GM12875 (cell line): ENCODE measurements around the gene TMPRSS13.

Experiments
- H3K4me3 ChIP-seq: one replicate; pipeline ENCODE4 v1.5.1; 2011; ENCODE audit warnings: low read depth, low read length, control low read depth
- TF ChIP-seq, protein P1 (sequence below): IDR thresholded peaks from 2 replicates; pipeline ENCODE4 v1.5.1; 2011; ENCODE audit warnings: low read depth, mild to moderate bottlenecking, control low read depth, inconsistent platforms, low read length, moderate library complexity, borderline replicate concordance; ENCODE audit not compliant: insufficient read depth

TMPRSS13 gene

DNA sequence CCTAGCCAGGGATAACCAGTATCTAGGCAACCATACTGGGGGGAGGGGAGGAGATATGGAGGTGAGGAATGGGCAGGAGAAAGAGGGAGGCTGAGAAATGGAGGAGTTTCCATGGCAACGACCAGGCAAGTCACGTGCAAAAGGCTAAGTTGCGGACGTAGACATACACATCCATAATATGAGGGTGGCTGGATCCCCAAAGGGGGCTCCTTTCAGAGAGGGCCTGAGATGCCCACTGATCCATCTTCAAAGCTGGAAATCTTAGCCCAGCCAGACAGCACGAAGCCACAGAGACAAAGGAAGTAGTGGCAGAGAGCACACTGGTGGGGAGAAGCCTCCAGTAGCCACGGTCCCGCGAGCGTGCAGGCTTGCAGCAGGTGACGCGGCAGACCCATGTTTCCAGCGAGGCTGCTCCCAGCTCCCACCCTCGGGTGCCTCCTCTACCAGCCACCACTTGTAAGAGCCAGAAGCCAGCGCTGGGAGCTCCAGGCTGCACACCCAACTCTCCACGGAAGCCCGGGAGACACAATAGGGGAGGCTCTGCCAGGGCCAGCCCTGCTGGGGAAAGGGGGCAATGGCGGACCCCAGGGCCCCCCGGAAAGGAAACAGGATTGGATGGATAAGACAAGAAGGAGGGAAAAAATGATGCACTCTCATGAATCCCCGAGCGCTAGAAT lies 53.7 kb downstream of the TMPRSS13 start:
- TF ChIP-seq, protein P1, sequence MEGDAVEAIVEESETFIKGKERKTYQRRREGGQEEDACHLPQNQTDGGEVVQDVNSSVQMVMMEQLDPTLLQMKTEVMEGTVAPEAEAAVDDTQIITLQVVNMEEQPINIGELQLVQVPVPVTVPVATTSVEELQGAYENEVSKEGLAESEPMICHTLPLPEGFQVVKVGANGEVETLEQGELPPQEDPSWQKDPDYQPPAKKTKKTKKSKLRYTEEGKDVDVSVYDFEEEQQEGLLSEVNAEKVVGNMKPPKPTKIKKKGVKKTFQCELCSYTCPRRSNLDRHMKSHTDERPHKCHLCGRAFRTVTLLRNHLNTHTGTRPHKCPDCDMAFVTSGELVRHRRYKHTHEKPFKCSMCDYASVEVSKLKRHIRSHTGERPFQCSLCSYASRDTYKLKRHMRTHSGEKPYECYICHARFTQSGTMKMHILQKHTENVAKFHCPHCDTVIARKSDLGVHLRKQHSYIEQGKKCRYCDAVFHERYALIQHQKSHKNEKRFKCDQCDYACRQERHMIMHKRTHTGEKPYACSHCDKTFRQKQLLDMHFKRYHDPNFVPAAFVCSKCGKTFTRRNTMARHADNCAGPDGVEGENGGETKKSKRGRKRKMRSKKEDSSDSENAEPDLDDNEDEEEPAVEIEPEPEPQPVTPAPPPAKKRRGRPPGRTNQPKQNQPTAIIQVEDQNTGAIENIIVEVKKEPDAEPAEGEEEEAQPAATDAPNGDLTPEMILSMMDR: no peak
- no peak overlapping the region for H3K4me3 ChIP-seq

- TF ChIP-seq, protein P1: no peak
- H3K4me3 ChIP-seq: no peak overlapping the region
Measured at GRCh38 chr11:117874910-117875381, 54.3 kb downstream of the TMPRSS13 start.

DNA sequence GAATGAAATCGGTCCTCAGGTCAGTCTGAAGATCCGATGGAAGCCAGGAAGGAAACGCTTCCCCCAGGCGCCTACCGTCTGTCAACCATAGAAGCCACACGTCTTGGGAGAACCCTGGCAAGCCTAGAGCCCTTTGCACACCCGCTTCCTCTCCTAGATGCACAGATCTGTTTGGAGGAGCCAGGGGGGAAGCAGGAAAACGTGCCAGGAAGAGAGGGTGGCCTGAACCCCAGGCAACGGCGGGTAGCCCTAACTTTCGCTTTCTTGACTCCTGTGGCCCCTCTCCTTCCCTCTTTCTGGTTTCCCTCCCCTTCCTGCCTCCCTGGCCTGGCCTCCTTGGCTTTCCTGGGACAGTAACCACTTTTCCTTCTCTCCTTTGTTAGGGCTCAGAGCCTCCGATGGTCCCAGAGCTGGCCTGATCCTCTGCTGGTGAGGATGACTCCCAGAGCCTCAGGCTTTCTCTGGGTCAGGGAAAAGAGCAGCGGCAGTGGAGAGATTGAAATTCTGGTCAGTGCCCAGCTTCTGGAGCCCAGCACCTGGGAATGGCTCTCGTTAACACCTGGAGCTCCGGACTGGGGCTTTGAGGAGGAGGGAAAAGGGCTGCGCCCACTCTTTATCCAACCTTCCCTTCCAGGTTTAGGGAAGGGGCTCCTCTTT lies 54.8 kb downstream of the TMPRSS13 start:
- TF ChIP-seq, protein P1: no peak
- H3K4me3 ChIP-seq: no peak overlapping the region

DNA sequence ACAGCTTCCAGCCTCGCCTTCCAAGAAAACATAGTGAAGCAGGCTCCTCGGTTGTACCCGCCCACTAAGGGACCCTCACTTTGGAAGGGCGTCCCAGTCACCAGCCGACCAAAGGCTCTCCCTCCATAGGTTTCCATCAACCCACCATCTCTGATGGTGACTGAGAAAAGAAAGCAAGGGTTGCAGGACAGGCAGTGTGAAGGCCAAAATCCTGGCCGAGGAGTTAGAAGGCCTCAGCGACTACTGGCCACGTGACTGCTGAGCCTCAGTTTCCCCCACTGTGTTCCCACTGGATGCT lies 55.4 kb downstream of the TMPRSS13 start:
- TF ChIP-seq, protein P1: no peak
- H3K4me3 ChIP-seq: no peak overlapping the region

DNA sequence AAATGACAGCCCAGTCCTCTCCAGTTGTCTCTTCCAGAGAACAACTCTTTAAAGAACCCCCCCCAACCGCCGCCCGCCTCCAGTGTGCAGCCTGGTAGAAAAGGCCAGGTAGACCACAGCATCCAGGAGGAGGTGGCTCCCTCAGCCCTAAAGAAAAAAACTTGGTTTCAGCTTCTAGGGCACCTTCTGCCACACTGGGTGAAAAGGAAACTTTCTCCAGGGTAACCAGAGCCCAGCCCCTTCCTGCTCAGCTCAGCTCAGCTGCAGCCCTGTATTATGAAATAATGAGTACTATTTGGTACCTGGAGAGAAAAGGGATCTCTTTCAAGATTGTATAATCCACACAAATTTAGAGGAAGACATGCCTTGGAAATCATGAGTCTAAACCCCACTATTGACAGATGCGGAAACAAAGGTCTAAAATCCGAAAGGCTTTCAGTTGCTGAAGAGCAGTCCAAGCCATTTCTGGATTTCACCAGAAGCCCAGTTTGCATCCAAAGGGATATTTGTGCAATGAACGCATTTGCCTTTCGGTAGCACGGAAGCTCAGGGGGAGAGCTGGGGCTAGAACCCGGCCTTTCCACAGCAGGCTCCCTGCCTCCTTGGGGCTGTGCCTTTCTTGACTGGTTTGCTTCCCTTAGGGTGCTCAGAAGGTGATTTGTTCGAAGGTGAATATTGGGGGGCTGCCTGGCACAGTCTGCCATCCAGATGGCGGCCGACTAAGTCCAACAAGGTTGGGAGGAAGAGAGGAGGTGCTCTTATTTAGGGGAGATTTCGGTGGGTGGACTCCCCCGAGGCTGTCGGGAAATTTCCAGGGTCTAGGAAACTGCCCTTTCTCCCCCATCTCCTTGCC lies 56.0 kb downstream of the TMPRSS13 start:
- H3K4me3 ChIP-seq: no peak overlapping the region
- TF ChIP-seq, protein P1: no peak

DNA sequence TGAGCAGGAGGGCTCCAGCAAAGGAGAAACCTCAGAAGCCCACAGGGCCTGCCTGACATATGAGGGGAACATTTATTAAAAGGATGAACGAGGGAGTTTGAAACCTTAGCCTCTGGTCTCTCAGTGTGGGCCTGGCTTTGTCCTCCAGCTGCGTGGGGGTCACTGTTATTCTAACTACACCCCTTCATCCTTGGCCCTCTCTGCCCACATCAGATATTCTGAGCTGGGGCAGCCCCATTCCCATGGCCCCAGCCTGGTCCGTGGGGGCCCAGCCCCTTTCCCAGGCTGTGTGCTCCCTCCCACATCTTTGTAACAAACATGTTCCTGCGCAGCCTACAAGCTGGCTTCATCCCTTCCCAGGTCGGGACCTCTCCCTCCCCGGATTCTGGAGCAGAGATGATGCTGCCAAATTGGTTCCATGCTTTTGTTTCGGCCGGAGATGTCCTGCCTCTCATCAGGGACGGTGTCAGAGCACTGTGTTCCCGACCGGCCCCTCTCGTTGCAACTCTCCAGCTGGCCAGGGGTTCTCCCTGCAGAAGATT lies 56.7 kb downstream of the TMPRSS13 start:
- no peak overlapping the region for H3K4me3 ChIP-seq
- TF ChIP-seq, protein P1: no peak
